GM19238 (cell line): ENCODE measurements around the gene TOR2A.
A peak's percentile ranks its signal among the peaks of the same experiment; 100 is the strongest.

ENCODE experiments used
- DNase-seq: peaks from one replicate; pipeline ENCODE4 v3.0.0; 2011; ENCODE audit warnings: low spot score; ENCODE audit not compliant: insufficient read length

Gene TOR2A

DNA sequence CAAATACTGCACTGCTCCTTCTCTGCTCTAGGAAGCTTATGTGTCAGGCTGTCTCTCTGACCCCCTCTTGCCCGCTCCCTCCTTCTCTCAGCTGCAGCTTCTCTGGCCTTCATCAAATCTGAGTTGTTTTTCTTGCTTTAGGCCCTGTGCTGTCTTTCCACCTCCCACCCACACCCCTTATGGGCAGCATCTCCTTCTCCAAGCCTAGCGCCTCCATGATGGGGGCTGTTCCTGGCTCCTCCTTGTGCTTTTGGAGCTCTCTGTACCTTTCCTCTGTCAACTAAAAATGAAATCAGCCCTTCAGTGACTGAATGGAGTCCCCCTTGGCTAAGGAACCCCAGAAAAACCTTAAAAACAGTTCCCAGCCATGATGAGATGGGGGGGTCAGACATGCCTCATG lies 35.0 kb downstream of the TOR2A start:
- no peak for DNase-seq

GRCh38 chr9:127698985-127699670 lies 36.0 kb downstream of the TOR2A start:
- peak; percentile 90 for DNase-seq

GRCh38 chr9:127698386-127698785 lies 36.7 kb downstream of the TOR2A start:
- no peak for DNase-seq

- DNase-seq: no peak
These were observed 37.5 kb downstream of the TOR2A start for GRCh38 chr9:127697575-127697974.

- no peak for DNase-seq
These were observed 40.0 kb downstream of the TOR2A start for GRCh38 chr9:127694890-127695720.

GRCh38 chr9:127693697-127694096 lies 41.4 kb downstream of the TOR2A start:
- DNase-seq: no peak

DNA sequence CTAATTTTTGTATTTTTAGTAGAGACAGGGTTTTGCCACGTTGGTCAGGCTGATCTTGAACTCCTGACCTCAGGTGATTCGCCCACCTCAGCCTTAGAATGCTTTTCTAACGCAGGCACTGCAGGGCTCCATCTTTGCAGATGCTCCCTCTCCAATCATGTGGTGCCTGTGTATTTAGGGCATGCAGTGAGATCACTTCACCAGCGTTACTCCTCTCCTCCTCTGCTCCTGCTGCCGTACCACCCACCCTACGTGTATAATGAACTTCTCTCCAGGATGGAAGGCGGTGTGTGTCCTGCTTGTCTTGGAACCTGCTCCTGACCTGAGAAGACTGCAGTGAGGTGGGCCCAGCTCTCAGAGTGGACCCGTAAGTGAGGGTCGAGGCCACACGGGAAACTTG lies 42.0 kb downstream of the TOR2A start:
- DNase-seq: no peak

- no peak for DNase-seq
These were observed 43.0 kb downstream of the TOR2A start for GRCh38 chr9:127692071-127692470.

DNA sequence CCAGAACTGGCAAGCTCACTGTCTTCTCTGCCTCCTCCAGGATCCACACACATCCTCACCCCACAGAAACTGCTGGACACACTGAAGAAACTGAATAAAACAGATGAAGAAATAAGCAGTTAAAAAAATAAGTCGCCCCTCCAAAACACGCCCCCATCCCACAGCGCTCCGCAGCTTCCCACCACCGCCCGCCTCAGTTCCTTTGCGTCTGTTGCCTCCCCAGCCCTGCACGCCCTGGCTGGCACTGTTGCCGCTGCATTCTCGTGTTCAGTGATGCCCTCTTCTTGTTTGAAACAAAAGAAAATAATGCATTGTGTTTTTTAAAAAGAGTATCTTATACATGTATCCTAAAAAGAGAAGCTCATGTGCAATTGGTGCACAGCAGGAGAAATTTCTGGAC lies 44.4 kb downstream of the TOR2A start:
- no peak for DNase-seq

DNA sequence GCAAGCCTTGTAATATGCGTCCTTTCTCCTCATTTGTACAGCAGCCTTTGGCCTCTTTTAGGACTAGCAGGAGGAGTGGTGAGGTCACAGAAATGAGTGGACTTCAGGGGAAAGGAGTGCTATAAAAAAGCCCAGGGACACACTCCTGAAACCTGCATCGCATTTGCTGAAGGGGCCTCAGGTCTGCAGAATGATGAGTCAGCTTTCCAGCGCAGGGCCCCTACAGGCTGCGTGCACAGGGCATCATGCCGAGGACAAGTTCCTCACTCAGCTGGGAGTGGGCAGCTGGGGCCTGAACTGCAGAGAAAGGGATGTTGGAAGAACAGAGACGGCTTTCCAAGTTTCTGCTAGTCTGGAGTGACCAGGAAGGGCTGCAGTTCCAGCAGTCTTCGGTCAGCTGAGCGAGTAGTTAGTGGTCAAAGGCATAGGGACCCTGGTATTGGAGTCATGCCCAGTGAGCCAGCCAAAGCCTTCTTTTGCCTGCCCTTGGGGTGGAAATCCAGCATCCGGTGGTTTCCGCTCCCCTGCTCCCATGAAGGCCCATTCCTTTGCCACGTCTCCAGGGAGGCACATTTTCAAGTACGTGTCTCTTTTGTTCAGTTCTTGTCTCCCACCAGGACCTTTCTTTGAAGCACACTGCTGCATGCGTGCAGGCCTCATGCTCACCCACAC lies 45.6 kb downstream of the TOR2A start:
- no peak for DNase-seq

GRCh38 chr9:127686461-127687393 lies 48.4 kb downstream of the TOR2A start:
- no peak for DNase-seq

GRCh38 chr9:127684576-127684975 lies 50.5 kb downstream of the TOR2A start:
- DNase-seq: no peak

DNA sequence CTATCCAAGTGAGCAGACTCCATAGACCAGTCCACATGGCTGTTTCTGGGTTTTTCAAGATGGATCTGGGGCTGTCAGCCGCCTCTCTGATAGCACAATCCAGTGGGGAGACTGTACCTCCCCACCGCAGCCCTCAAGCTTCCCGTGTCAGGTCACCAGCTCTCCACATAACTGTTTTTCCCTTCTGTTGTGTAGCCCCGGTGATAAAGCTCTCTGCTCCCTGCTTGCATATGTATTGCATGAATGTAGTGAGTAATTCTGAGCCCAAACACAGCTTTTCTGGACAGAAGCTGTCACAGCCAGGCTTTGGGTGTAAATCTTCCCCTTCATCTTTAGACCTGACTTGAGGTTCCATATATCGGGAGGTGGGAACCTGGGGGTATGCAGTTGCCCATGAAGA lies 51.4 kb downstream of the TOR2A start:
- DNase-seq: no peak

GRCh38 chr9:127682351-127683136 lies 52.5 kb downstream of the TOR2A start:
- DNase-seq: no peak
